GM19467 (cell line): ENCODE data around the gene FOXL1.

Experiments
- ATAC-seq: cut with Tn5 transposase; IDR thresholded peaks from one replicate; pipeline ENCODE4 v1.9.1; 2021; ENCODE audit warnings: mild to moderate bottlenecking, moderate library complexity; ENCODE audit not compliant: unreplicated experiment

The FOXL1 gene

GRCh38 chr16:86567701-86568581 is 10.4 kb upstream of the FOXL1 start:
- ATAC-seq: no peak

GRCh38 chr16:86568677-86569623 is 9.4 kb upstream of the FOXL1 start:
- no peak for ATAC-seq

GRCh38 chr16:86569701-86570447 is 8.5 kb upstream of the FOXL1 start:
- no peak for ATAC-seq

GRCh38 chr16:86570558-86571529 is 7.5 kb upstream of the FOXL1 start:
- no peak for ATAC-seq

- no peak for ATAC-seq
These were observed 6.8 kb upstream of the FOXL1 start for GRCh38 chr16:86571530-86571915.

GRCh38 chr16:86572041-86572521 is 6.3 kb upstream of the FOXL1 start:
- no peak for ATAC-seq

- no peak for ATAC-seq
These were observed 5.7 kb upstream of the FOXL1 start for GRCh38 chr16:86572606-86573005.

- no peak for ATAC-seq
These were observed 5.1 kb upstream of the FOXL1 start for GRCh38 chr16:86573215-86573614.

- no peak for ATAC-seq
These were observed 4.5 kb upstream of the FOXL1 start for GRCh38 chr16:86573646-86574508.

- no peak for ATAC-seq
These were observed 3.7 kb upstream of the FOXL1 start for GRCh38 chr16:86574646-86575045.

GRCh38 chr16:86575095-86575685 is 3.2 kb upstream of the FOXL1 start:
- ATAC-seq: no peak

GRCh38 chr16:86575754-86576557 is 2.4 kb upstream of the FOXL1 start:
- no peak for ATAC-seq

- ATAC-seq: no peak
These were observed 1.6 kb upstream of the FOXL1 start for GRCh38 chr16:86576591-86577313.

- ATAC-seq: no peak
These were observed 906 bp upstream of the FOXL1 start for GRCh38 chr16:86577314-86577971.

- ATAC-seq: no peak
These were observed 390 bp downstream of the FOXL1 start for GRCh38 chr16:86578611-86579267.
